ENCODE data around the gene GCNT4.

The GCNT4 gene

GRCh38 chr5:75040973-75041372, 11.4 kb downstream of the GCNT4 start:
- no peak overlapping the region for H3K4me3 Mint-ChIP-seq
- peaks cover 94% of the 10 kb centered on the region for H3K4me1 Mint-ChIP-seq
- H3K36me3 Mint-ChIP-seq, result peaks cover 47% of the 10 kb centered on the region

GRCh38 chr5:75037106-75037505, 15.3 kb downstream of the GCNT4 start:
- H3K27ac Mint-ChIP-seq, result peak overlapping the region; percentile 19

More at GRCh38 chr5:75040973-75041372, 11.4 kb downstream of the GCNT4 start:
- no peak overlapping the region for H3K27ac Mint-ChIP-seq
- H3K9me3 Mint-ChIP-seq, result peaks cover 4% of the 10 kb centered on the region
- no peaks in the 10 kb centered on the region for H3K27me3 Mint-ChIP-seq

DNA sequence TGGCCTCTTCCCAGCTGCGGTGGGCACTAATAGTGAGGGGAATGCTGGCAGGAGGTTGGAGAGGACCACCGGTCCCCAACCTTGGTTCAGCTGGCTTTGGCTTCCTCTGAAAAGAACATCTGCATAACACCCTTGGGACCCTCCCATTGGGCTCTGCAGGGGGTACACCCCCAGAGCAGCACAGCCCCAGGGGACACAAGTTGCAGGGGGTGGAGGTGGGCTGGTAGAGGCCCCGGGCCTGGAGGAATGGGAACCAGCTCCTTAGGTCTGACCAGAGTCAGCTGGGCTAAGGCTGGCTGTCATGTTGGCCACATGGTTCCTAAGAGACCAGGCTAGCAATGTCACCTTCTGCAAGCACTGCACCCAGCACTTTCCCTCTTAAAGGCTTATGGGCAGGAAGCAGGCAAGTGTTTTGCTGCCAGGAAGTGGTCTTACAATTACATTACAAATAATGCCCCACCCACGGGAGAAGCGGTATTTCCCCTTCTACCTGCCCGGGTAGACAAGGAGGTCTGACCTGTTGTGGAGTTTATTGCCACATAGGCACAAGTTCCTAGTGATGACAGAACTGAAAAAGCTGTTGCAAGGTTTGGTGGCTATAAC, 18.1 kb downstream of the GCNT4 start:
- H3K27ac Mint-ChIP-seq, result no peak overlapping the region
- H3K4me3 Mint-ChIP-seq, result no peak overlapping the region
- peaks cover 13% of the 10 kb centered on the region for H3K36me3 Mint-ChIP-seq
- H3K27me3 Mint-ChIP-seq, result no peaks in the 10 kb centered on the region
- no peaks in the 10 kb centered on the region for H3K9me3 Mint-ChIP-seq
- peaks cover 93% of the 10 kb centered on the region for H3K4me1 Mint-ChIP-seq

More at GRCh38 chr5:75037106-75037505, 15.3 kb downstream of the GCNT4 start:
- peaks cover 94% of the 10 kb centered on the region for H3K4me1 Mint-ChIP-seq
- H3K36me3 Mint-ChIP-seq, result peaks cover 19% of the 10 kb centered on the region
- peak overlapping the region; percentile 5 for H3K4me3 Mint-ChIP-seq
- peaks cover 4% of the 10 kb centered on the region for H3K9me3 Mint-ChIP-seq
- H3K27me3 Mint-ChIP-seq, result no peaks in the 10 kb centered on the region

GRCh38 chr5:75031366-75031765, 21.0 kb downstream of the GCNT4 start:
- Mint-ChIP-seq H3K4me3 (no peak overlapping the region), H3K36me3 (peaks cover 9% of the 10 kb centered on the region), H3K9me3 (no peaks in the 10 kb centered on the region), H3K27me3 (no peaks in the 10 kb centered on the region), H3K27ac (peak overlapping the region; percentile 59), H3K4me1 (peaks cover 90% of the 10 kb centered on the region)

DNA sequence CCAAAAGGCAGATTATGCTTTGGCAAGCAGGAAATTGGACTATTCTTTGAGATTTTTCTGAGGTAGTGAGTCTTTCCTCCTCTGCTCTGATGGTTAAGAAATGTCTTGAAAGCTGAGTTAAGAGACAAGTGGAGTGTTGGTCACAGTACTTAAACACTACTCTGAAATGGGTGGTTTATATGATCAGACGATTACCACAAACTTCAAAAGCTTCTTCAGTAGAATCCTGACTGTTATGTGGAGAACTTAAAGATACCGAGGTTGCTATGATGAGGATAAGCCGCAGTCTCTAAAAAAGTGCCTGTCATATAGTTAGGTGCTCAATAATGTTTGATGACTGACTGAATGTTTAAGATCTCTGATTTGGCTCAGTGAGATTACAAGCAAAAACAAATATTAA, 24.3 kb downstream of the GCNT4 start:
- no peak overlapping the region for H3K4me3 Mint-ChIP-seq
- peak overlapping the region; percentile 18 for H3K27ac Mint-ChIP-seq
- H3K36me3 Mint-ChIP-seq, result peaks cover 11% of the 10 kb centered on the region
- no peaks in the 10 kb centered on the region for H3K9me3 Mint-ChIP-seq
- no peaks in the 10 kb centered on the region for H3K27me3 Mint-ChIP-seq
- H3K4me1 Mint-ChIP-seq, result peaks cover 86% of the 10 kb centered on the region

DNA sequence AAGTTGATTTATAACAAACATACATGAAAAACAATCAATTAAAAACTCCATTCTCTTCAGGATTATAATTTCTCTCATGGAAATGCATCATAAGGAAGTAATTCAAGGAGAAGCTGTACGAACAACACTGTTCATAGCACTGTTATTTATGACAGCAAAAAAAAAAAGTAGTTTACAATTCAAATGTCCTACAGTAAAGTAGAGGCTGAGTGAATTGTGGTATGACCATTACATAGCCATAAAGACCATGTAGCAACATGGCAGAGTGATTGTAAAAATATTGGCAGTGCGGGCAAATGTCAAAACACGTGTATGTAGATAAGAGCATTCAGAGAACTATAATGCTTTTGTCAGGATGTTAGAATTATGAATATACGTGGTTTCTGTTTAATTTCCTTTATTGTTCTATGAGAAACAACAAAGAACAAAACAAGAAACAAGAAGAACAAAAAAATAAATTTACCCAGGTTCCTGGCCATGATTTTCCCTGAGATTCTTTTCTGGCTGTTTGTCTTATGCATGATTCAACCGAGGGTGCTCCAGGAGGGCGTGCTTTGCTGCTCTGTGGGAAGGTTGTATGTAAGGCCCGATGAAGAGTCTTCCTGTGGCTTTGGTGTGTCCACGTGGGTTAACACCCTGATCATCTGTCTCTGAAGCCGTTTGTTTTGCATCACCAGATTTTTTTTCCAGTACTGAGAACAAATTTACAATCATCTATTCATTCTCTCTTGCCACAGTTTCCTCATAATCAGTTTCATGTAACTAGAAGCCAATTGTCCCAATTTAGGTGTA, 28.8 kb downstream of the GCNT4 start:
- Mint-ChIP-seq H3K36me3 (peaks cover 4% of the 10 kb centered on the region), H3K9me3 (no peaks in the 10 kb centered on the region), H3K27me3 (no peaks in the 10 kb centered on the region), H3K4me3 (peak overlapping the region; percentile 55), H3K4me1 (peaks cover 54% of the 10 kb centered on the region), H3K27ac (peak overlapping the region; percentile 86)

- Mint-ChIP-seq H3K36me3 (peaks cover 4% of the 10 kb centered on the region), H3K4me3 (no peak overlapping the region), H3K27me3 (no peaks in the 10 kb centered on the region), H3K4me1 (peaks cover 40% of the 10 kb centered on the region), H3K27ac (no peak overlapping the region), H3K9me3 (no peaks in the 10 kb centered on the region)
These were observed 30.6 kb downstream of the GCNT4 start for GRCh38 chr5:75021800-75022199.

DNA sequence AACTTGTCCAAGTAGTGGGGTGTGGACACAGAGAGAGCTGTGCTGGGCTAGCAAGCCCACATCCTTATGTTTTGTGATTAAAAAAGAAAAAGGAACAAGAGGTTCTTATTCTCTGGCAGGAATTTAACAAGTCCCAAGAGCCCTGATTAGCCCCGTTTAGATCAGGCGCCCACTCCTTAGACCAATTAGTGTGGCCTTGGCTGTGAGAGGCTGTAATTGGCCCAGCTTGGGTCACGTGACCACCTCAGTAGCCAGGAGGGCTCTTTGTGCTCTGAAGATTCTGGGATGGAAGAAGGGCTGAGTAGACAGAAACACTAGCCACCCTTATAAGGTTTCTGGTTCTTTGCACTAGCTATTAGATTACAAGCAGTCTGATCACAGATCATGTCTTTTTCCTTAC, 31.1 kb downstream of the GCNT4 start:
- no peak overlapping the region for H3K4me3 Mint-ChIP-seq
- peaks cover 36% of the 10 kb centered on the region for H3K4me1 Mint-ChIP-seq
- peaks cover 3% of the 10 kb centered on the region for H3K36me3 Mint-ChIP-seq
- no peak overlapping the region for H3K27ac Mint-ChIP-seq
- no peaks in the 10 kb centered on the region for H3K27me3 Mint-ChIP-seq
- H3K9me3 Mint-ChIP-seq, result no peaks in the 10 kb centered on the region

- Mint-ChIP-seq H3K27ac (no peak overlapping the region), H3K4me3 (no peak overlapping the region), H3K4me1 (peaks cover 28% of the 10 kb centered on the region), H3K27me3 (no peaks in the 10 kb centered on the region), H3K36me3 (no peaks in the 10 kb centered on the region), H3K9me3 (no peaks in the 10 kb centered on the region)
These were observed 32.2 kb downstream of the GCNT4 start for GRCh38 chr5:75020016-75020656.

GRCh38 chr5:75018805-75019587, 33.4 kb downstream of the GCNT4 start:
- Mint-ChIP-seq H3K4me1 (peaks cover 19% of the 10 kb centered on the region), H3K9me3 (no peaks in the 10 kb centered on the region), H3K4me3 (no peak overlapping the region), H3K36me3 (no peaks in the 10 kb centered on the region), H3K27me3 (no peaks in the 10 kb centered on the region), H3K27ac (no peak overlapping the region)

DNA sequence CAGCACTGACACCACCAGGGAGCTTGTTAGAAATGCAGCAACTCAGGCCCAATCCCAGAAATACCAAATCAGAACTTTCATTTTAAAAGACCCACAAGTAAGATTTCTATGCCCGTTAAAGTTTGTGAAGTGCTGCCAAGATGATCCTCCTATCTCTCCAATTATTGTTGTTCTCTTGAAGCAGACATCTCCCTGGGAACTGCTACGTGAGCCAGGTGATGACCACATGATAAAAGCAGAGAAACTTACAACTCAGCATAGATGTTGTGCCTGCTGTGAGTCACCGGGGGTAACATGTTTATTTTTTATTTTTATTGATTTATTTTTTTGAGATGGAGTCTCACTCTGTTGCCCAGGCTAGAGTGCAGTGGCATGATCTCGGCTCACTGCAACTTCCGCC, 34.4 kb downstream of the GCNT4 start:
- Mint-ChIP-seq H3K36me3 (no peaks in the 10 kb centered on the region), H3K9me3 (no peaks in the 10 kb centered on the region), H3K27ac (no peak overlapping the region), H3K27me3 (no peaks in the 10 kb centered on the region), H3K4me3 (no peak overlapping the region), H3K4me1 (peaks cover 9% of the 10 kb centered on the region)

DNA sequence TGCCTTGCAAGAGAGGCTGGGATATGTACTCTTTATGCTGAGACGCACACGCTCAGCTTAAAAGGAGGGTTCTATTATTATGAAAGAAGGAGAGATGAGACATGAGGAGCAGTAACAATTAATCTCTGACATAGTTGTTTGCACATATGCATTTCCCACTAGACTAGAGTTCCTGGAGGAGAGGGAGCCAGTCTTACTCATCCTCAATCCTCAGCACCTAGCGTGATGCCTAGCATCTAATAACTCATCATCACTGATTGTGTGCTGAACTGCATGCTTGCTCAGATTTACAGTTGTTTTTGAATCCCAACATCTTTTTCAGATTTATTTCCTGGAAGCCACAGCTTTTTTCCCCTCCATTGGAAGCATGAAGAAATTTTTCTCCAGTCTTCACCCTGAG, 35.5 kb downstream of the GCNT4 start:
- no peak overlapping the region for H3K27ac Mint-ChIP-seq
- no peak overlapping the region for H3K4me3 Mint-ChIP-seq
- H3K4me1 Mint-ChIP-seq, result peaks cover 5% of the 10 kb centered on the region
- no peaks in the 10 kb centered on the region for H3K27me3 Mint-ChIP-seq
- H3K9me3 Mint-ChIP-seq, result no peaks in the 10 kb centered on the region
- no peaks in the 10 kb centered on the region for H3K36me3 Mint-ChIP-seq

GRCh38 chr5:75012748-75013147, 39.6 kb downstream of the GCNT4 start:
- H3K4me1 Mint-ChIP-seq, result peaks cover 8% of the 10 kb centered on the region
- H3K4me3 Mint-ChIP-seq, result no peak overlapping the region
- no peak overlapping the region for H3K27ac Mint-ChIP-seq
- H3K36me3 Mint-ChIP-seq, result no peaks in the 10 kb centered on the region
- no peaks in the 10 kb centered on the region for H3K9me3 Mint-ChIP-seq
- no peaks in the 10 kb centered on the region for H3K27me3 Mint-ChIP-seq

GRCh38 chr5:75010838-75011237, 41.5 kb downstream of the GCNT4 start:
- H3K4me3 Mint-ChIP-seq, result no peak overlapping the region
- H3K4me1 Mint-ChIP-seq, result peaks cover 8% of the 10 kb centered on the region
- H3K36me3 Mint-ChIP-seq, result peaks cover 3% of the 10 kb centered on the region

DNA sequence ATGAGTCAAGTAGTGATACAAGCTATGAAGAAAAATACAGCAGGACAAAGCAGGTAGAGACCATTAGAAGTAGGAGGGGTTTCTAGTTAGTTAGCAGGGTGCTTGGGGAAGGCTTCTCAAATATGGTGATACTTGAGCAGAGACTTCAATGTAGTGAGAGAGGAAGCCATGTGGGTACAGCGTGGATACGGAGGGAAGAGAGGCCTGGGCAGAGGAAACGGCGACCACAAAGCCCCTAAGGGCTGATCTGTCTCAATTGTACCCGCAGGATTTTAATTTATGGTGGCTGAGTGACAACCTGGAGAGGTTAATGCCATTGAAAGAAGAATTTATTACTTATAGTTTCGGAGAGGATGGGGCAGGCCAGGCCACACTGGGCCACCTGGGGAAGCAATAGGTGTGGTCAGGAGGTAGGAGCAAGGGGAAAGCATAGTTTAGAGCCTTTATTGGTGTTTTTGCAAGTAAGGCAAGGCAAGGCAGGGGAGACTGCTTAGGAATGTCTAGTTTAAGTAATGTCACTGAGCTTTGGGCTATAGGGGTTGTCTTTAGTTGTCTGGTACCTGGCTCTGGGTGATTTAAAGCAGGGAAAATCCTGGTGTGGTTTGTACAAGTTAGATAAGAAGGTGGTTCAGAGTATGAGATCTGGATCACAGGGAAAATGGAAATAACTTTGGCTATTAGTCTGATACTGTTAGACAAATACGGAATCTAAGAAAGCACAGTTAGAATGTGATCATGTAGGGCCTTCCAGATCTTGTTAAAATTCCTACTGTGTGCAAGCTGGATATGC, 42.6 kb downstream of the GCNT4 start:
- H3K36me3 Mint-ChIP-seq, result peaks cover 5% of the 10 kb centered on the region
- H3K4me3 Mint-ChIP-seq, result no peak overlapping the region
- H3K4me1 Mint-ChIP-seq, result peaks cover 8% of the 10 kb centered on the region
- no peak overlapping the region for H3K27ac Mint-ChIP-seq
- peaks cover 5% of the 10 kb centered on the region for H3K9me3 Mint-ChIP-seq
- H3K27me3 Mint-ChIP-seq, result no peaks in the 10 kb centered on the region

More at GRCh38 chr5:75010838-75011237, 41.5 kb downstream of the GCNT4 start:
- Mint-ChIP-seq H3K27me3 (no peaks in the 10 kb centered on the region), H3K27ac (no peak overlapping the region), H3K9me3 (peaks cover 1% of the 10 kb centered on the region)
